AG04449 (cell line): ENCODE measurements around the gene PAPSS1.

Experiments used
- CTCF ChIA-PET: fragments of 350-600 bp; formaldehyde crosslinking; extraction: SDS; loops from one replicate; lab custom pipeline; 2021; ENCODE audit warnings: antibody characterized with exemption; lab: Yijun Ruan, JAX
- POLR2A ChIA-PET: fragments of 400-600, 350-600 bp; formaldehyde crosslinking; extraction: SDS; loops from one replicate; lab custom pipeline; 2020; ENCODE audit warnings: antibody characterized with exemption, inconsistent platforms; lab: Yijun Ruan, JAX
- DNase-seq: peaks from one replicate; pipeline ENCODE4 v3.0.0-alpha.2; 2010; ENCODE audit warnings: low read depth, low spot score
- H3K4me3 ChIP-seq: 2 replicates; pipeline ENCODE4 v1.5.1; 2011; ENCODE audit warnings: low read depth, mild to moderate bottlenecking, control low read depth, low read length
- CTCF ChIP-seq: IDR thresholded peaks from one replicate; pipeline ENCODE4 v1.5.1; 2011; ENCODE audit warnings: mild to moderate bottlenecking, moderate library complexity, low read length, control low read depth, inconsistent platforms; ENCODE audit not compliant: insufficient read depth; ENCODE audit errors: missing control alignments

PAPSS1 gene

DNA sequence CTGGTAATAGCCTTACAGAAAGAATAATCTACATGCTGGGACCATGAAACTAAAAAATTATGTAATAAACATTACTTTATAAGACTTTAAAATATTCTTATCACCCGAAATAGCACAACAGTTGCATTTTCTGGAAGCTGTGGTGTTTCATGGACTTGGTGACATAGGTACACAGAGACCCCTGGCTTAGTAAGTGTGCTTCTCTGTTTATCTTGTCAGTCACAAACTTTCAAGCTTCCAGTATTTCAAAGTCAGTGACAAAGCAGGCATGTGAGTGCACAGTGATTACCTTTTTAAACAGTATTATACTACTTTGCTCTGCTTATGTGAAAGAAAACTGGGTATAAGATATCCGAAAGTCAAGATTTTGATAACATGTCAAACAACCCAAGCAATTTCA is 84.3 kb downstream of the PAPSS1 start:
- TF ChIP-seq CTCF: no peak
- no peak overlapping the region for H3K4me3 ChIP-seq
- no peak for DNase-seq
- ChIA-PET CTCF (no interaction called here), POLR2A (no interaction called here)

DNA sequence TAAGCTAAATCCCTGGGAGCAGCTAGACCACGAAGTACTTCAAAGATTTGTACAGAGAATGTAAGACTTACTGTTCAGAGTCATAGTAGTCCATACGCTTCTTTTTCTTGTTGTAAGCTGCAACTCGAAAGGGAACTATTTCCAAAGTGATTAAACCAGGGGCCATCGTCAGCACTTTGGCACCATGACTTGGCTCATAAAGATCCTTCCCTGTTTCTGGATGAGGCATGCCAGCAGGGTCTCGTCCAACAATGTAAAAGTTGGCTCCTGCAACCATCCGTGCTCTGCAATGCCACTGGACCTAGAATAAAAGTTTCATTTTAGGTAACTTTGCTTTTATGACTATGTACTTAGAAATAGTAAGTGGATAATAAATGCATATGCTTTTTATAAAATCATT is 88.5 kb downstream of the PAPSS1 start:
- no peak for TF ChIP-seq CTCF
- ChIA-PET CTCF (no interaction called here), POLR2A (no interaction called here)
- no peak overlapping the region for H3K4me3 ChIP-seq
- DNase-seq: no peak

GRCh38 chr4:107630185-107630705 is 89.8 kb downstream of the PAPSS1 start:
- ChIA-PET CTCF (no interaction called here), POLR2A (no interaction called here)
- TF ChIP-seq CTCF: no peak
- no peak for DNase-seq
- no peak overlapping the region for H3K4me3 ChIP-seq

- DNase-seq: no peak
Measured at GRCh38 chr4:107629318-107629717, 90.7 kb downstream of the PAPSS1 start.

DNA sequence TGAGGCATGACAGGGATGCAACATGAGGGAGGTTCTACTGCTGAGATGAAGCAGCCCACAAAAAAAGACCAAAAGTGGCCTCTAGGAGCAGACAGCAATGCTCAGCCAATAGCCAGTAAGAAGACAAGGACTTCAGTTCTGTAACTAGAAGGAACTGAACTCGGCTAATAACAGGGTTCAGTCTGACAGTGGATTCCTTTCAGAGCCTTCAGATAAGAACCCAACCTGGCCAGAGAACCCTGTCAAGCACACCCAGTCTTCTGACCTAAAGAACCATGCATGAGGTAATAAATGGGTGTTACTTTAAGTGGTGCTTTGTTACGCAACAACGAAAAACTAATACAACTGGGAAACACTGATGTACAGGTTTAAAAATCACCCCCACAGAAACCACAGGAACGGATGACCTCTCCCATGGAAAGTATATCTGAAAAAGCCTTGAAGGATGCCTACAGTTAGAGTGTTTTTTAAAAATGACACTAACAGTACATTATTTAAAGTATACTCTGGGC is 94.6 kb downstream of the PAPSS1 start:
- DNase-seq: no peak
- POLR2A ChIA-PET: no interaction called here
- no peak overlapping the region for H3K4me3 ChIP-seq
- CTCF ChIA-PET: no interaction called here
- TF ChIP-seq CTCF: no peak

More at GRCh38 chr4:107629318-107629717, 90.7 kb downstream of the PAPSS1 start:
- H3K4me3 ChIP-seq: no peak overlapping the region
- ChIA-PET POLR2A (no interaction called here), CTCF (no interaction called here)
- no peak for TF ChIP-seq CTCF

GRCh38 chr4:107624024-107624423 is 96.0 kb downstream of the PAPSS1 start:
- CTCF ChIA-PET: no interaction called here
- no peak for DNase-seq
- no peak for TF ChIP-seq CTCF
- POLR2A ChIA-PET: no interaction called here
- H3K4me3 ChIP-seq: no peak overlapping the region
